ENCODE measurements around the gene PDE4A. TPM values are rescaled to one million over a fixed set of nuclear protein-coding genes. Genes with fewer than 3 reads are reported as not detected.

PDE4A gene
- total RNA-seq, 2 experiments from 2014 or later = 24.6 to 25.5 TPM

- Mint-ChIP-seq H3K4me1 (ENCODE audit: low read depth) (peaks cover 63% of the 10 kb centered on the region), H3K4me3 (peak overlapping the region; percentile 95), H3K27ac (peak overlapping the region; percentile 78), H3K27me3 (no peaks in the 10 kb centered on the region), H3K9me3 (no peaks in the 10 kb centered on the region), H3K36me3 (ENCODE audit: low read depth) (peaks cover 41% of the 10 kb centered on the region)
- DNase-seq (no peak), ATAC-seq (no peak)
- ChIA-PET POLR2A (interaction anchor here (0.6 to 11.5 kb wide), 11 partner anchors 15 to 142 kb away, joined by 3 to 161 read pairs (median 4); partner anchors contain the start of genes ICAM1 and PDE4A), CTCF (interaction anchor here (1.5 to 21.1 kb wide), 9 partner anchors 11 to 150 kb away, joined by 6 to 587 read pairs (median 13); partner anchors contain the start of genes PDE4A and TYK2)
- intact Hi-C loops (cut with micrococcal nuclease) = loop anchor here (10.0 kb wide), 1 partner anchor 72 kb away; no protein-coding TSS in a partner anchor
- TF ChIP-seq CTCF (IDR thresholded peaks at IDR 0.05) = no peak
Measured at GRCh38 chr19:10402441-10403038, 17.8 kb upstream of the PDE4A start.

- no peaks in the 10 kb centered on the region for H3K27me3 Mint-ChIP-seq
- H3K9me3 Mint-ChIP-seq = no peaks in the 10 kb centered on the region
- DNase-seq = peak; percentile 99
- ATAC-seq = peak; percentile 74
- H3K27ac Mint-ChIP-seq = peak within 1 kb of the TSS; percentile 78
- no peak for TF ChIP-seq CTCF (IDR thresholded peaks at IDR 0.05)
- peaks cover 63% of the 10 kb centered on the region for H3K4me1 Mint-ChIP-seq (ENCODE audit: low read depth)
- intact Hi-C loops (cut with micrococcal nuclease) = loop anchor here (2.0 to 10.0 kb wide), 3 partner anchors 15 to 71 kb away; no protein-coding TSS in a partner anchor
- peaks cover 33% of the 10 kb centered on the region for H3K36me3 Mint-ChIP-seq (ENCODE audit: low read depth)
- ChIA-PET POLR2A (interaction anchor here (0.6 to 11.5 kb wide), 15 partner anchors 12 to 295 kb away, joined by 3 to 161 read pairs (median 3); partner anchors contain the start of genes ICAM1 and PDE4A), CTCF (interaction anchor here (0.6 to 21.1 kb wide), 15 partner anchors 12 to 149 kb away, joined by 3 to 587 read pairs (median 6); partner anchors contain the start of genes ICAM1 and PDE4A)
- H3K4me3 Mint-ChIP-seq = peak within 1 kb of the TSS; percentile 95
Measured at GRCh38 chr19:10403137-10404021, 17.0 kb upstream of the PDE4A start, which contains the start of gene CDC37. CDC37 (minus strand) TSS chr19:10403542; CDS start chr19:10403479, 63 bp downstream.

GRCh38 chr19:10404888-10405820, 15.2 kb upstream of the PDE4A start:
- DNase-seq = peak; percentile 86
- peaks cover 26% of the 10 kb centered on the region for H3K36me3 Mint-ChIP-seq (ENCODE audit: low read depth)
- H3K27me3 Mint-ChIP-seq = no peaks in the 10 kb centered on the region
- no peak for ATAC-seq
- H3K9me3 Mint-ChIP-seq = no peaks in the 10 kb centered on the region
- CTCF ChIA-PET = interaction anchor here (0.6 to 21.1 kb wide), 14 partner anchors 13 to 459 kb away, joined by 3 to 587 read pairs (median 4); partner anchors contain the start of genes ICAM1, KRI1, PDE4A and QTRT1
- H3K27ac Mint-ChIP-seq = peak overlapping the region; percentile 89
- H3K4me3 Mint-ChIP-seq = peak overlapping the region; percentile 95
- TF ChIP-seq CTCF (IDR thresholded peaks at IDR 0.05) = no peak
- POLR2A ChIA-PET = interaction anchor here (0.6 to 11.5 kb wide), 8 partner anchors 12 to 211 kb away, joined by 3 to 161 read pairs (median 9); partner anchors contain the start of genes ICAM1 and PDE4A
- peaks cover 71% of the 10 kb centered on the region for H3K4me1 Mint-ChIP-seq (ENCODE audit: low read depth)
- intact Hi-C loops (cut with micrococcal nuclease) = loop anchor here (2.0 to 10.0 kb wide), 3 partner anchors 14 to 70 kb away; no protein-coding TSS in a partner anchor

- TF ChIP-seq CTCF (IDR thresholded peaks at IDR 0.05) = no peak
- H3K36me3 Mint-ChIP-seq (ENCODE audit: low read depth) = peaks cover 21% of the 10 kb centered on the region
- ATAC-seq = no peak
- H3K4me1 Mint-ChIP-seq (ENCODE audit: low read depth) = peaks cover 70% of the 10 kb centered on the region
- DNase-seq = no peak
- H3K4me3 Mint-ChIP-seq = peak overlapping the region; percentile 95
- no peaks in the 10 kb centered on the region for H3K27me3 Mint-ChIP-seq
- no peaks in the 10 kb centered on the region for H3K9me3 Mint-ChIP-seq
- ChIA-PET CTCF (interaction anchor here (0.6 to 21.1 kb wide), 14 partner anchors 14 to 458 kb away, joined by 3 to 587 read pairs (median 4); partner anchors contain the start of genes ICAM1, KRI1 and PDE4A), POLR2A (interaction anchor here (3.7 to 11.5 kb wide), 4 partner anchors 11 to 135 kb away, joined by 15 to 161 read pairs (median 26); partner anchors contain the start of genes ICAM1 and PDE4A)
- H3K27ac Mint-ChIP-seq = peak overlapping the region; percentile 89
- intact Hi-C loops (cut with micrococcal nuclease) = loop anchor here (10.0 kb wide), 1 partner anchor 69 kb away; no protein-coding TSS in a partner anchor
Measured at GRCh38 chr19:10406191-10406590, 14.1 kb upstream of the PDE4A start.
